ENCODE data around the gene SOX13. TPM values are rescaled to one million over a fixed set of nuclear protein-coding genes. Genes with fewer than 3 reads are reported as not detected.
A peak's percentile ranks its signal among the peaks of the same experiment; 100 is the strongest.

Gene SOX13
- total RNA-seq, 1 donor from 2014 or later, result 41.0 TPM

GRCh38 chr1:204075139-204075521, 2.2 kb downstream of the SOX13 start:
- Histone ChIP-seq H3K4me3 (peak overlapping the region; percentile 84 to 91), H3K4me1 (peaks cover 58% of the 10 kb centered on the region), H3K27me3 (no peaks in the 10 kb centered on the region), H3K27ac (peak overlapping the region; percentile 97), H3K36me3 (no peaks in the 10 kb centered on the region), H3K9me3 (no peaks in the 10 kb centered on the region)
- intact Hi-C loops (cut with DNase I), result no loop called here
- TF ChIP-seq CTCF (IDR thresholded peaks at IDR 0.05) (no peak), POLR2AphosphoS5 (IDR thresholded peaks at IDR 0.05; ENCODE audit: insufficient read depth in 1 of 2, low read depth in 1 of 2) (no peak), POLR2A (IDR thresholded peaks at IDR 0.05) (no peak)
- DNase-seq (ENCODE audit: extremely low spot score in 2 of 2), result no peak

- H3K4me1 ChIP-seq, result peaks cover 68% of the 10 kb centered on the region
- no peaks in the 10 kb centered on the region for H3K27me3 ChIP-seq
- H3K27ac ChIP-seq, result peak overlapping the region; percentile 97
- peak overlapping the region; percentile 84 to 91 for H3K4me3 ChIP-seq
- no peaks in the 10 kb centered on the region for H3K36me3 ChIP-seq
- intact Hi-C loops (cut with DNase I), result no loop called here
- no peaks in the 10 kb centered on the region for H3K9me3 ChIP-seq
- no peak for TF ChIP-seq POLR2A (IDR thresholded peaks at IDR 0.05)
- no peak for TF ChIP-seq CTCF (IDR thresholded peaks at IDR 0.05)
- TF ChIP-seq POLR2AphosphoS5 (IDR thresholded peaks at IDR 0.05; ENCODE audit: insufficient read depth in 1 of 2, low read depth in 1 of 2), result no peak
- no peak for DNase-seq (ENCODE audit: extremely low spot score in 2 of 2)
Measured at GRCh38 chr1:204075890-204076846, 3.3 kb downstream of the SOX13 start.

- no peaks in the 10 kb centered on the region for H3K36me3 ChIP-seq
- no peaks in the 10 kb centered on the region for H3K27me3 ChIP-seq
- TF ChIP-seq POLR2AphosphoS5 (IDR thresholded peaks at IDR 0.05; ENCODE audit: insufficient read depth in 1 of 2, low read depth in 1 of 2) (no peak), CTCF (IDR thresholded peaks at IDR 0.05) (no peak), POLR2A (IDR thresholded peaks at IDR 0.05) (no peak)
- H3K27ac ChIP-seq, result peak overlapping the region; percentile 97
- no peaks in the 10 kb centered on the region for H3K9me3 ChIP-seq
- intact Hi-C loops (cut with DNase I), result no loop called here
- peak overlapping the region in 1 of 2 donors; percentile 91 for H3K4me3 ChIP-seq
- peaks cover 75% of the 10 kb centered on the region for H3K4me1 ChIP-seq
- no peak for DNase-seq (ENCODE audit: extremely low spot score in 2 of 2)
Measured at GRCh38 chr1:204076891-204077290, 4.0 kb downstream of the SOX13 start.

- DNase-seq (ENCODE audit: extremely low spot score in 2 of 2), result no peak
- intact Hi-C loops (cut with DNase I), result no loop called here
- peaks cover 82% of the 10 kb centered on the region for H3K4me1 ChIP-seq
- H3K27me3 ChIP-seq, result no peaks in the 10 kb centered on the region
- H3K9me3 ChIP-seq, result no peaks in the 10 kb centered on the region
- H3K4me3 ChIP-seq, result no peak overlapping the region
- H3K27ac ChIP-seq, result peak overlapping the region; percentile 92
- no peaks in the 10 kb centered on the region for H3K36me3 ChIP-seq
- TF ChIP-seq POLR2A (IDR thresholded peaks at IDR 0.05) (no peak), POLR2AphosphoS5 (IDR thresholded peaks at IDR 0.05; ENCODE audit: insufficient read depth in 1 of 2, low read depth in 1 of 2) (no peak), CTCF (IDR thresholded peaks at IDR 0.05) (no peak)
Measured at GRCh38 chr1:204077979-204078696, 5.2 kb downstream of the SOX13 start.

Measured in vagina (tissue), 2 donors.